NB4 (cell line): ENCODE data around the gene LACTB.

Source experiments
- DNase-seq: peaks from one replicate; pipeline ENCODE4 v3.0.0; 2010; ENCODE audit warnings: low read depth
- H3K4me3 ChIP-seq: one replicate; pipeline ENCODE4 v1.5.1; 2011; ENCODE audit warnings: mild to moderate bottlenecking, low read depth, low read length, moderate library complexity
- MYC ChIP-seq: IDR thresholded peaks from 2 replicates; pipeline ENCODE4 v1.6.1; 2011; ENCODE audit warnings: low read depth, low read length
- POLR2A ChIP-seq: IDR thresholded peaks from 2 replicates; pipeline ENCODE4 v1.6.1; 2011; ENCODE audit warnings: mild to moderate bottlenecking; ENCODE audit not compliant: insufficient read length; ENCODE audit errors: extremely low read depth
- TF ChIP-seq, protein P1 (sequence below): IDR thresholded peaks from one replicate; pipeline ENCODE4 v1.5.1; 2012; ENCODE audit warnings: low read depth, low read length
- TF ChIP-seq, protein P2 (sequence below): IDR thresholded peaks from 2 replicates; pipeline ENCODE4 v1.6.1; 2011; ENCODE audit warnings: low read depth, low read length

The LACTB gene

DNA sequence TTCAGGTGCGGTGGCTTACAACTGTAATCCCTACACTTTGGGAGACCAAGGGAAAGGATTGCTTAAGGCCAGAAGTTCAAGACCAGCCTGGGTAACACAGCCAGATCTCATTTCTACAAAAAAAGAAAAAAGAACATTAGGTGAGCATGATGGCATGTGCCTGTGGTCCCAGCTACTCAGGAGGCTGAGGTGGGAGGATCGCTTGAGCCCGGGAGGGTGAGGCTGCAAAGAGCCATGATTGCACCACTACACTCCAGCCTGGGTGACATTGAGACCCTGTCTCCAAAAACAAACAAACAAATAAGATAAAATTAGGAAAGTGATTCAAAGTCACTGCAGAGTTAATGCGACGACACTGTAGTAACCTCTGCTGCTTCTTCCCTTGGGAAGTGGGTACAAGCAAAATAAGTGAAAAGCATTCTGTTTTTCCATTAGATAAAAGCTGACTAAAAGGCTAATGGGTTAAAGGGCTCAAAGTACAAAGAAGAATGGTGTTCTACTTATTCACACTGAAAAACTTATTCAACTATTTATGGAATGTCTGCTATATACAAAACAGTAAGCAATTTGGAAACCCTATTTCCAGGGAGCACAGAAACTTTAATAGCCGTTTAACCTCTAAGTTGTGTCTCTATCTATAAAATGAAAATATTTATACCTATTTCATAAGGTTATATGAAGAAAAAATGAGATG, 43.7 kb downstream of the LACTB start:
- DNase-seq = no peak
- H3K4me3 ChIP-seq = no peak overlapping the region
- TF ChIP-seq, protein P1, sequence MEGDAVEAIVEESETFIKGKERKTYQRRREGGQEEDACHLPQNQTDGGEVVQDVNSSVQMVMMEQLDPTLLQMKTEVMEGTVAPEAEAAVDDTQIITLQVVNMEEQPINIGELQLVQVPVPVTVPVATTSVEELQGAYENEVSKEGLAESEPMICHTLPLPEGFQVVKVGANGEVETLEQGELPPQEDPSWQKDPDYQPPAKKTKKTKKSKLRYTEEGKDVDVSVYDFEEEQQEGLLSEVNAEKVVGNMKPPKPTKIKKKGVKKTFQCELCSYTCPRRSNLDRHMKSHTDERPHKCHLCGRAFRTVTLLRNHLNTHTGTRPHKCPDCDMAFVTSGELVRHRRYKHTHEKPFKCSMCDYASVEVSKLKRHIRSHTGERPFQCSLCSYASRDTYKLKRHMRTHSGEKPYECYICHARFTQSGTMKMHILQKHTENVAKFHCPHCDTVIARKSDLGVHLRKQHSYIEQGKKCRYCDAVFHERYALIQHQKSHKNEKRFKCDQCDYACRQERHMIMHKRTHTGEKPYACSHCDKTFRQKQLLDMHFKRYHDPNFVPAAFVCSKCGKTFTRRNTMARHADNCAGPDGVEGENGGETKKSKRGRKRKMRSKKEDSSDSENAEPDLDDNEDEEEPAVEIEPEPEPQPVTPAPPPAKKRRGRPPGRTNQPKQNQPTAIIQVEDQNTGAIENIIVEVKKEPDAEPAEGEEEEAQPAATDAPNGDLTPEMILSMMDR = no peak

DNA sequence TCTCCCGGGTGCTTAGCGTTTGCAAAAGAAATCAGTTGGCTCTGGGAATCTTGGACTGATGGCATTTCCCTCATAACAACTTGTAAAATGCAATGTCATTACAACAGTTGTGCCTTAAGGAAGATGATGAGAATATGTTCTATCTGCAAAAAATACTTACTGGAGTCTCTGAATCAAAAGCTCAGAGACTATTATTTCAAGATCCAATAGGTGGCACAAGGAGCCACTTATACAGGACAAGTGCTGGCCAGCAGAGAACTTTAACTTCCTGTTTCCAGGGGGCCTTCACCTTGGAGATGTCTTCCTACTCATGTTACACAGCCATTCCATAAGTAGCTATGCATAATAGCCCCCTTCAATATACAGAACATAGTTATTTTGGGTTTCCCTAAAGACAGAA, 44.6 kb downstream of the LACTB start:
- TF ChIP-seq, protein P1 = peak; percentile 16
- TF ChIP-seq, protein P2, sequence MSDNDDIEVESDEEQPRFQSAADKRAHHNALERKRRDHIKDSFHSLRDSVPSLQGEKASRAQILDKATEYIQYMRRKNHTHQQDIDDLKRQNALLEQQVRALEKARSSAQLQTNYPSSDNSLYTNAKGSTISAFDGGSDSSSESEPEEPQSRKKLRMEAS = no peak
- no peak overlapping the region for H3K4me3 ChIP-seq
- peak; percentile 63 for DNase-seq

DNA sequence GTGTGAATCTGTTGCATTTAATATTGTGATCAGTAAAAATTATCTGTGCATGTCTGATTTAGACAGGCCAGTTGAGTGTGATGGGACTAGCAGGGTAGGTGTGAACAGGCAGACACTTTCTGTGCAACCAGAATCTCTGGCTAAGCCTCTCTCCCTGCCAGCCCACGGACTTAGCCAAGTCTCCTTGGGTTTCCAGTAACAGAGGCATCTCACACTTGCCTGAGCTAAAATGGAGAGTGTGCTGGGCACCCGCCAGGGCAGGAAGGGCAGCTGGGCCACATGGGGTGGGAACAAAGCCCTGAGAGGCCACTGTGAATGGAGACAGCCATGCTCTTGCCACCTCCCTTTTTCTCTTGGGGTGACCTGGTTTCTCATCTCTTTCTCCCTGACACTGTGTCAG, 48.1 kb downstream of the LACTB start:
- DNase-seq = no peak
- TF ChIP-seq MYC (no peak), POLR2A (no peak)
- TF ChIP-seq, protein P1 = no peak
- TF ChIP-seq, protein P2 = no peak
- H3K4me3 ChIP-seq = no peak overlapping the region

DNA sequence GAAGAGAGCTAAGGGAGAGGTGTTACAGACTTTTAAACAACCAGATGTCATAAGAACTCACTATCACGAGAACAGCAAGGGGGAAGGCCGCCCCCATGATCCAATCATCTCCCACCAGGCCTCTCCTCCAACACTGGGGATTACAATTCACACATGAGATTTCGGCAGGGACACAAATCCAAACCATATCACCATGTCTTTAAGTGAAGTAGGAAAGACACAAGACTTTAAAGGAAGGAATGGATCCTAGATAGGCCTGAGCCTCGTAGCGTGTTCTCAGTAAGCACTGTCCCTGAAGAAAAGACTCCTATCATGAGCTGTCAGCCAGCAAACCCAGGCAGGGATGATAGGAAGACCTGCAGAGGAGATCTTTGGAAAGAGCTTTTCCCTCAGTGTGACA, 50.7 kb downstream of the LACTB start:
- H3K4me3 ChIP-seq = no peak overlapping the region
- TF ChIP-seq, protein P1 = no peak
- TF ChIP-seq MYC = no peak
- TF ChIP-seq POLR2A = no peak
- TF ChIP-seq, protein P2 = no peak
- no peak for DNase-seq

DNA sequence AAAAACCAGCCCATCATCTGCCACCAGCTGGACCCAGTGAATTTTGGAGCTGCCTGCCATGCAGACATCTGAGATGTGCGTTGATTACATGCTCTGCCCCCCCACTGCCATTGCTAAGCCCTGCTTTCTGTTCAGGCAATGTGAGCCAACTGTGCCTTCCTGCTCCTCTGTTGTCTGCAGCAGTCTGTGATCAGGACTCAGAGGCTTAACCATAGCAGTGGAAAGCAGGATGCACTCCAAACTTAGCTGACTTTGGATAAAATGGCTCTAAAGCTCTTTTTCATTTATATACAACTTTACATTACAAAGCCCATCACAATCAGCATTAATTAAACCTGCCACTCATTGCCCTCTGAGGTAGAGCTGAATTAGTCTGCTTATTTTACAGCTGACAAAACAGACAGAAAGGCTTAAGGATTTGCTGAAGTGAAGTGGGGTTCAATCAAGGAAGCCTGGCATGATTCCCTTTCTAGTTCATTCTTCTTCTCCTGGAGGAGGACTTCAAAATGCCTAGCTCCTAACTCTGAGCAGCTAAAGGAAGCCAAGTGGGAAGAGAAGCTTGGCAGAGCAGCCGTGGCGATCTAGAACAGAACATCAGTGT, 51.3 kb downstream of the LACTB start:
- DNase-seq = no peak
- H3K4me3 ChIP-seq = no peak overlapping the region

More for the DNA sequence above, 51.3 kb downstream of the LACTB start:
- TF ChIP-seq POLR2A (no peak), MYC (no peak)
- TF ChIP-seq, protein P1 = no peak
- TF ChIP-seq, protein P2 = no peak
